Measurements from ENCODE around the gene AUNIP.

AUNIP gene

DNA sequence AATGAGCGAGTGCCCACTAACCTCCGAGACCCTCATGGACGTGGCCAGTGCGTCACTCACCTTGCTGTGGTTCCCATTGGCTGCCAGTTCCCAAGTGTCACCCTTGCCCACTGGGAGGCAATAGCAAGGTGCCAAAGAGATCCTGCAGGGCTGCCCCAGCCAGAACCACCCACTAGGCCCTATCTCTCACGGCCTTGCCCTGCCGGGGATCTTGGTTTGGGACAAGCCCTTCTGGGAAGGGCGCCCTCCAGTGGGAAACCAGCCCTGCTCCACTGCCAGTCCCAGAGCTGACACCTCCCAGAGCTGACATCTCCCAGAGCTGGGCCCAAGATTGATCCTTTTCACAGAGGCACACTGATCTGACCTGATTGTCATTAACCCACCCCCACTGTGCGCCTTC, 61.3 kb downstream of the AUNIP start:
- DNase-seq = no peak

DNA sequence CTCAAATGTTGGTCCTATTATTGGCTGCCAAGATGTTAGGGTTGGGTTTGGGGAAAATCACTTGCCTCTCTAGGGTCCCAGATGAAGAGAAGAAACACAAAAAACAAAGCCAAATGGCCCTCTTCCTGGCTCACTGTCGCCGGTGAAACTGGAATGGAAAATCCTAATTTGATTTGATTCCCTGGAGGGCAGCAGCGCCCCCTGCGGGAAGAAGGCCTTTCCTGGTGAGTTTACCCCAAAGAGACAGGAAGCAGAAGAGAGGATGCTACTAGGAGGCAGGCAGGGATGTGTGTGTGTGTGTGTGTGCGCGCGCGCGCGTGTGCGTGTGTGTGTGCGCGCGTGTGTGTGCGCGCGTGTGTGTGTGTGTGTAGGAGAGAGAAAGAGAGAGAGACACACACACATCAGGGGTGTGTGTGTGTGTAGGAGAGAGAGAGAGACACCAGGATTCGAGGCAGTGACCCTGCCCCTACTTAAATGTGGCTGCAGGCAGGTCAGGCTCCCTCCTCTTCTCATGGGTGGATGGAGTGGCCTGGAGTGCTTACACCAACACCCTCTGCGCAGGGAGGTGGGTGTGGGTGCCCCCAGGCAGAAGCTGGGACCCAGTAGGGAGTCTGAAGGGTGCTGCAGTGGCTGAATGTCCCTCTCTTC, 62.3 kb downstream of the AUNIP start:
- DNase-seq = peak in 48 of 51 donors; percentile 15 to 86 (median 52)

- DNase-seq = peak in 4 of 51 donors; percentile 48 to 71 (median 58)
Measured at GRCh38 chr1:25795946-25796810, 63.1 kb downstream of the AUNIP start.

- DNase-seq = no peak
Measured at GRCh38 chr1:25795211-25795610, 64.0 kb downstream of the AUNIP start.

DNA sequence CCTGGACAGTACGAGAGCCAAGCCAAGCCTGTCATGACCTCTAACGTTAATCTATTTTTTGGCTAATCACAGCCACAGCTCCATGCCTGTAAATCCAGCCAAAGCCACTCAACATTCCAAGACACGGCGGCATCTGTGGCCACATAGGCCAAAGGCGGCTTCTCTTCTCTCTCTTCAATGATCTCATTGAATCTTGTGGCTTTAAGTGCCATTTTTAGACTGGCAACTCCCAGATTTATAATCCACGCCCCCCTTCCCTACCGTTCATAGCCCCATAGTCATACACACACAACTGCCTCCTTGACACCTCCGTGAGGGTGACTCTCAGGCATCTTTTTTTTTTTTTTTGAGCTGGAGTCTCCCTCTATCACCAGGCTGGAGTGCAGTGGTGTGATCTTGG, 64.9 kb downstream of the AUNIP start:
- DNase-seq = no peak

DNA sequence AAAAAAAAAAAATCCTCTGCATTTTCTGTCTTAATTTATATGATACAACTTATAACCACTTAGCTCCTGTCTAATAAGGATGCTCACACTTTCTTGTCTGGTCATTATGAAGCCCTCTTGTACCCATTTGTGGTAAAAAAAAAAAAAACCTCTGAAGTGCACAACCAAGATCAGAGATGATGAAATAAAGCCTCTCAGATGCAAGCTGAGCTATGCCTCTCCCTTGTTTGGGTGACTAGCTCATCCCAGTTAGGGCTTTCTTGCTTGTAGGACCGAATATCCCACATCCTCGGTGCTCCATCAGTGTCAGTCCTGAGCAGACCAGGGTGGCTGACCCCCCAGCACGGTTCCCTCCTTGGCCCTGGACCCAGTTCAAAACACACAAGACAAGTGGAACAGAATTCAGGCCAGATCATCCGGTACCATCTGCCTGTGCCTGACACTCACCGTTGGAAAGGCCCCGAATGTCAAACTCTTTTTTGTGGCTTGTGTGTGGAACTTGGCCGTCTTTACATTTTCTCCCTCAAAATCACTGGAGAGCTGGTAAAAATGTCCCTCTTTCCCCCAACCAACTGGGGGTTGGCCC, 65.6 kb downstream of the AUNIP start:
- no peak for DNase-seq

DNA sequence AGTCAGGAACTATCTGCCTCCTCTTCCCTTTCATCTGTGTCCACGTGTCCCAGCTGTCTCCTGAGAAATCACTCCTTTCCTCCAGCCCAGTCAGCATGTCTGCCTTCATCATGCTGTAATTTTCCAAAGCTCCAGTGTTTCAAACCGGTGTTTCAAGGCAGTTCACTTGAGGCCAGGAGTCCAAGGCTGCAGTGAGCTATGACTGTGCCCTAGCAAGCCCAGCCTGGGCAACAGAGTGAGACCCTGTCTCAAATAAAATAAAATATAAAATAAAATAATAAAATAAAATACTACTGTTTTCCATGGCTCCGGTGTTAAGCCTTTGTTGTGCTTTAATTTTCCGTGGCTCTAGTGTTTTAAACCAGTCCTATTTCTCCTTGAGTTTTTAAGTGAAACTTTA, 67.1 kb downstream of the AUNIP start:
- no peak for DNase-seq

- DNase-seq = no peak
Measured at GRCh38 chr1:25790472-25790871, 68.8 kb downstream of the AUNIP start.

DNA sequence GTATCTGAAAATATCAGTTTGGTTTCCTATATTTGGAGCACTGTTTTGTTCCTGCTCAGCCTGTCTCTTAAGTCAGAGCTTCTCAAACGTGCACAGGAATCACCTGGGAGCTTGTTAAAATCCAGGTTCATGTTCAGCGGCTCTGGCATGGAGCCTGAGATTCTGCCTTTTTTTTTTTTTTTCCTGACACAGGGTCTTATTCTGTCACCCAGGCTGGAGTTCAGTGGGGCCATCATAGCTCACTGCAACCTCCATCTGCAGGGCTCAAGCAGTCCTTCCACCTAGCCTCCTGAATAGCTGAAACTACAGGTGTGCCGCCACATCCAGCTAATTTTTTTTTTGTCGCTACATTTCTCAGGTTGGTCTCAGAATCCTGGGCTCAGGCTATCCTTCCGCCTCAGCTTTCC, 71.5 kb downstream of the AUNIP start:
- DNase-seq = no peak

DNA sequence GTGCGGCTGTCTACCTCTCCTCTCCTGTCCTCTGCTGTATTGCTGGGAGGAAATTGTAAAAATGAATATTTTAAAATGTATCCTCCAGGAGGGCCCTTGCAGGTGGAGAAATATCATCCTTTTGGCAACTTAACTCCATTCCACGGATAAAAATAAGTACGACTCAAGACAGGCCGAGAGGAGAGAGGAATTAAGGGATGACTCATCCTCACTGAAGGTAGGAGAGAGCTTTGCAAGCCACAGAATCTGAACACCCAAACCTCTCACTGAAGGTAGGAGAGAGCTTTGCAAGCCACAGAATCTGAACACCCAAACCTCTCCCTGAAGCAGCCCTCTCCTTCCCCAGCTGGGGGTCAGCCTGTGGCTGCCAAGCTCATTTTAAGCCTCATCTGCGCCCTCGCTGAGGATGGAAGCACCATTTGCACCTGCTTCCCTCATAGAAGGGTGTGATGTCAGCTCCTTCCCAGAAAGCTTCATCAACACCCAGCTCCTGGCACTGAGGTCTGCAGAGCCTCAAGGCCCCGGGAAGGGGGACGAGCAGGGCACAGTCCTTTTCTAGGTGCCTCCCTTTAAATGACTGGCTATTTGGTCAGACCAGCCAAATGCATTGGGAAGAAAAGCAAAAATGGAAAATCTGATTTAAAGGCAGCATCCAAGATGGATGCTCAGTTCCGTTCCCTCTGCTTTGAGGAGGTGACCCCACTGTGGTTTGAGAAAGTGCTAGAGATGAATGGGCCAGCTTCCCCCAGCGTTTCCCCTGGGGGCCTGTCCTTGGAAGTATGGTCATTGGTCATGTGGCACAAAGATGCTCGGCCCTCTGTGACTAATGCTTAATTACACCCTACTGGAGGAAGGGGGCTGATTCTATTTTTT, 72.1 kb downstream of the AUNIP start:
- peak in 2 of 51 donors; percentile 18 to 64 for DNase-seq

- no peak for DNase-seq
Measured at GRCh38 chr1:25785333-25786067, 73.8 kb downstream of the AUNIP start.

DNA sequence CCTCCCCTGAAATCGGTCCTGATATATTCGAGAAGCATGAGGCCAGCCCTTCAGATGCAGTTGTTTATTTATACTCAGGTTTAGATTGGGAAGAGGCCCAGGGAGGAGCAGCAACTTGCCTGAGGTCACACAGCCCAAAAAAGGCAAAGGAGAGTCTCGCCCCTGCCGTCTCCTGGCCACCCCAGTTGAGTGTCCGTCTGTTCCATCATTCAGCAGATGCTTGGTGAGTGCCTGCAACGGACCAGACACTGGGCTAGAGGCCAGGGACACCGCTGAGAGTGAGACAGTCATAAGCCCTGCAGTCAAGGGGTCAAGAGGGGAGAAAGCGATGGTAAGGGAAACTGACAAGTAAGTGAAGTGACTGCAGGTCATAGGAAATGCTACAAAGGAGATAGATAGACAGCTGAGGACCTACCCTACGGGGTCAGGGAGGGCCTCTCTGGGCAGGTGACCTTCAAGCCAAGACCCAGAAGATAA, 74.6 kb downstream of the AUNIP start:
- DNase-seq = no peak

Data from hypothalamus (tissue), 51 donors.